Prostate gland (tissue), 2 donors: ENCODE results near the gene PKLR. TPM values are rescaled to one million over a fixed set of nuclear protein-coding genes. Genes with fewer than 3 reads are reported as not detected.

Experiments
- DNase-seq: peaks from one replicate; pipeline ENCODE4 v3.0.0-alpha.2; 2019; ENCODE audit warnings: low spot score
- H3K27ac ChIP-seq, 2 donors: fragments of 200-600 bp; sonication (generic); 2 replicates each; pipeline ENCODE4 v1.5.1; 2017 to 2019
- H3K27me3 ChIP-seq: fragments of 200-600 bp; sonication (generic); replicated peaks from 2 replicates; pipeline ENCODE4 v1.5.1; 2019; ENCODE audit not compliant: insufficient read depth
- H3K36me3 ChIP-seq, 2 donors: fragments of 200-600 bp; sonication (generic); 1 replicate in 1 of 2; 2 replicates in 1 of 2; pipeline versions ENCODE4 v1.5.1 to v1.8.1; 2017 to 2019
- H3K4me1 ChIP-seq: fragments of 200-600 bp; sonication (generic); replicated peaks from 2 replicates; pipeline ENCODE4 v1.5.1; 2019
- H3K4me3 ChIP-seq, 2 donors: fragments of 200-600 bp; sonication (generic); 2 replicates each; pipeline ENCODE4 v1.5.1; 2017 to 2019
- H3K9me3 ChIP-seq: fragments of 200-600 bp; sonication (generic); 2 replicates; pipeline ENCODE4 v1.5.1; 2017
- POLR2A ChIP-seq: fragments of 450-650 bp; IDR thresholded peaks from one replicate; pipeline ENCODE4 v1.6.1; 2016; ENCODE audit warnings: antibody characterized with exemption, mild to moderate bottlenecking
- POLR2AphosphoS5 ChIP-seq: sonication (generic); formaldehyde crosslinking; IDR thresholded peaks from one replicate; pipeline ENCODE4 v1.6.1; 2017; ENCODE audit warnings: antibody characterized with exemption
- WGBS: methylation state at CpG from one replicate; pipeline ENCODE4 v1.1.5; 2018; 5-methylcytosine and 5-hydroxymethylcytosine counted together
- intact Hi-C: fragments of 100-400 bp; cut with DNase I; formaldehyde crosslinking; loops from one replicate; pipeline ENCODE4 v1.14.2; 2022
- total RNA-seq, 2 donors: library from RNA; depleted of rRNA; stranded (reverse); fragments of >200 nt; gene quantifications; one replicate each; pipeline ENCODE4 v1.1.0, GENCODE V29; 2016
- TF ChIP-seq, protein P1 (sequence below), 4 experiments: fragments of 200-600 bp in 2 of 4; fragments of 450-650 bp in 2 of 4; sonication (generic) in 2 of 4; IDR thresholded peaks; 1 replicate in 3 of 4; 2 replicates in 1 of 4; pipeline ENCODE4 v1.5.1; 2016 to 2019; ENCODE audit warnings: antibody characterized with exemption in 4 of 4, mild to moderate bottlenecking in 2 of 4, moderate library complexity in 2 of 4

PKLR gene
- total RNA-seq, 2 donors from 2014 or later, result not detected

DNA sequence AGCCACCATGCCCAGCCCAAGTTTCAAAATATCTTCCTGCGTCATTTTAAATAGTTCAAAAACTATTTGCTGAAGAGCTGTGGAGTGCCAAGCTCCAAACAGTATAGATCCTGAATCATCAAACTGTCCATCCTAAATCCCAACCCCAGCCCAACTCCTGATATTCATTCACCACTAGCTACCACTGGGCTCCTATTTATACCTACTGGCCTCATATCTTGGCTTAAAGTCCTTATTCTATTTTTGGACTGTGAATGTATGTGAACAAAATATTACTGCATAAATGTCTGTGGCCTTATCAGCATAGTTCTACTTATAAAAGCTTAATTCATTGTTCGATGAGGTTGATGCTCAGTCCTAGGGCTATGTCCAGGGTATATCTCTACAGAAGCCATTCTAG lies 33.9 kb downstream of the PKLR start:
- H3K27me3 ChIP-seq, result no peaks in the 10 kb centered on the region
- H3K36me3 ChIP-seq, result peaks cover 13 to 43% of the 10 kb centered on the region in 2 donors
- DNase-seq, result no peak
- H3K4me3 ChIP-seq, result no peak overlapping the region
- no peaks in the 10 kb centered on the region for H3K4me1 ChIP-seq
- intact Hi-C loops, result no loop called here
- no peaks in the 10 kb centered on the region for H3K9me3 ChIP-seq
- H3K27ac ChIP-seq, result no peak overlapping the region
- WGBS, result 93% methylated on average over 2 of the region's 2 CpGs
- TF ChIP-seq POLR2AphosphoS5, result no peak

GRCh38 chr1:155266553-155266952 lies 34.7 kb downstream of the PKLR start:
- no peaks in the 10 kb centered on the region for H3K27me3 ChIP-seq
- TF ChIP-seq, protein P1, sequence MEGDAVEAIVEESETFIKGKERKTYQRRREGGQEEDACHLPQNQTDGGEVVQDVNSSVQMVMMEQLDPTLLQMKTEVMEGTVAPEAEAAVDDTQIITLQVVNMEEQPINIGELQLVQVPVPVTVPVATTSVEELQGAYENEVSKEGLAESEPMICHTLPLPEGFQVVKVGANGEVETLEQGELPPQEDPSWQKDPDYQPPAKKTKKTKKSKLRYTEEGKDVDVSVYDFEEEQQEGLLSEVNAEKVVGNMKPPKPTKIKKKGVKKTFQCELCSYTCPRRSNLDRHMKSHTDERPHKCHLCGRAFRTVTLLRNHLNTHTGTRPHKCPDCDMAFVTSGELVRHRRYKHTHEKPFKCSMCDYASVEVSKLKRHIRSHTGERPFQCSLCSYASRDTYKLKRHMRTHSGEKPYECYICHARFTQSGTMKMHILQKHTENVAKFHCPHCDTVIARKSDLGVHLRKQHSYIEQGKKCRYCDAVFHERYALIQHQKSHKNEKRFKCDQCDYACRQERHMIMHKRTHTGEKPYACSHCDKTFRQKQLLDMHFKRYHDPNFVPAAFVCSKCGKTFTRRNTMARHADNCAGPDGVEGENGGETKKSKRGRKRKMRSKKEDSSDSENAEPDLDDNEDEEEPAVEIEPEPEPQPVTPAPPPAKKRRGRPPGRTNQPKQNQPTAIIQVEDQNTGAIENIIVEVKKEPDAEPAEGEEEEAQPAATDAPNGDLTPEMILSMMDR (IDR thresholded peaks at IDR 0.05), result no peak
- TF ChIP-seq POLR2AphosphoS5 (no peak), POLR2A (no peak)

DNA sequence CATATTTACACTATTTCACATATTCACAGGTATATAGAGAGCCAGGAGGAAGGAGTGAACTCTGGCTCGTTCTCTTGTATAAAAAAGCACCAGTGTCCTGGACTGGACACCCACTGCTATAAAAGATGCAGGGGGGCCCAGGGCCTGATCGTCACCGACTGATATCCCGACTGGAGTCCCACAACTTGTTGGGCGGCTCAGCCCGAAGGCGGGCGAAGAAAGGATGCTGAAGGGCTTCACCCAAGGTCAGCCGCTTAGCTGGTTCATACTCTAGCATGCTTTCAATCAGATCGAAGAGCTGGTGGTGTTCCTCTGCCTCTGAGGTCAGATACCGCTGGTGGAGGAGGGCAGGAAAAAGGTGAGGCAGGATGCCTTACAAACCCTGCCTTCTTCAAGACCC lies 38.2 kb downstream of the PKLR start:
- 80% methylated on average over 11 of the region's 11 CpGs for WGBS
- intact Hi-C loops, result no loop called here
- TF ChIP-seq POLR2A (no peak), POLR2AphosphoS5 (no peak)
- TF ChIP-seq, protein P1 (IDR thresholded peaks at IDR 0.05), result no peak

More at GRCh38 chr1:155266553-155266952, 34.7 kb downstream of the PKLR start:
- WGBS, result 87% methylated on average over 6 of the region's 6 CpGs
- no peak overlapping the region for H3K4me3 ChIP-seq
- intact Hi-C loops, result no loop called here
- H3K27ac ChIP-seq, result no peak overlapping the region
- H3K4me1 ChIP-seq, result no peaks in the 10 kb centered on the region
- peaks cover 13 to 43% of the 10 kb centered on the region in 2 donors for H3K36me3 ChIP-seq
- H3K9me3 ChIP-seq, result no peaks in the 10 kb centered on the region
- DNase-seq, result no peak

DNA sequence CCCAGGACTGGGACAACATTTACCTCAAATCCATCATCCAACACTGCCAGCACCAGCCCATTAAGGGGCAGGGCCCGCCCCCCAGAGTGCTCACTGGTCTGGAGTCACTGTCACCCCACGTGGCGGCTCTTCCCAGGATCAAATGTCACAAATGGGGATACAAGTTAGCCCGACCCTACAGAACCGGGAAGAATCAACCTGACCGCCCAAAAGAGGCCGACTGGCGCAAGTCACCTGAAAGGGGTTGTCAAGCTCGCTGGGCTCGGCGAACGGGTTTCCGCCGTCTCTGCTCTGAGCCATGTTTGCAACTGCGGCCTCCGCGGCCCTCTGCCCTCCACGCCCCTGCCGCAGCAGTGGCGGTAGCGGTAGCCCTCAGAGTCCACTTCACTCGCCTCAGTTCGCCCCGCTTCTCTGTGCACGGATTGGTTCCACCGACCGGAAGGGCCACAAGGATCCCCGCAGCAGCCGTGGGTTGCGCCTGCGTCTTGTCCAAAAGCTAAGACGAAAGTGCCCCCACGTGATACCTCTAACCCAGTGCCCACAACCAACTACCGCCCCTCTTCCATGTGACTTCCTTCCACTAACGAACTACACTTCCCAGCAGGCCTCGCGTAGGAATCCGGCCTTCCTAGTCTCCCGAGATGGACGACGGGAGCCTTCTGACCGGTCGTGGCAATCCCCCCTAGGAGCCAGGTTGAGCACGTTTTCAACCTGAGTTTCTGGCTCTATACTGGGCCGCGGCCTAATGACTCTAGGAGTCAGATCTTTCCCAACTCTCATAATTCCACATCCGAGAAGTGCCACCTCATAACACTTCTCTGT lies 39.2 kb downstream of the PKLR start, which contains the start of gene SCAMP3:
Gene SCAMP3, minus strand, starts transcription at position 509 of the 822 bp plus-strand sequence. Its CDS starts 209 bp downstream, at position 300.
- no peaks in the 10 kb centered on the region for H3K4me1 ChIP-seq
- peak; percentile 58 for TF ChIP-seq POLR2A
- peak; percentile 99 for TF ChIP-seq POLR2AphosphoS5
- TF ChIP-seq, protein P1 (IDR thresholded peaks at IDR 0.05), result no peak
- peaks cover 0 to 16% of the 10 kb centered on the region in 2 donors for H3K36me3 ChIP-seq
- H3K27ac ChIP-seq, result peak within 1 kb of the TSS; percentile 72 to 79
- H3K4me3 ChIP-seq, result peak within 1 kb of the TSS; percentile 65 to 68
- under 1% methylated on average over 47 of the region's 47 CpGs for WGBS
- intact Hi-C loops, result no loop called here
- DNase-seq, result peak; percentile 98
- H3K27me3 ChIP-seq, result no peaks in the 10 kb centered on the region
- H3K9me3 ChIP-seq, result no peaks in the 10 kb centered on the region

More for the DNA sequence above, 38.2 kb downstream of the PKLR start:
- DNase-seq, result no peak
- Histone ChIP-seq H3K4me1 (no peaks in the 10 kb centered on the region), H3K36me3 (peaks cover 0 to 26% of the 10 kb centered on the region in 2 donors), H3K27me3 (no peaks in the 10 kb centered on the region), H3K27ac (peak overlapping the region in 1 of 2 donors; percentile 79), H3K4me3 (no peak overlapping the region), H3K9me3 (no peaks in the 10 kb centered on the region)

GRCh38 chr1:155261493-155261851 lies 39.8 kb downstream of the PKLR start:
- no peak for DNase-seq
- intact Hi-C loops, result no loop called here
- Histone ChIP-seq H3K27me3 (no peaks in the 10 kb centered on the region), H3K4me3 (peak overlapping the region; percentile 65 to 68), H3K4me1 (no peaks in the 10 kb centered on the region), H3K27ac (peak overlapping the region; percentile 72 to 79), H3K36me3 (peaks cover 0 to 13% of the 10 kb centered on the region in 2 donors), H3K9me3 (no peaks in the 10 kb centered on the region)
- WGBS, result under 1% methylated on average over 9 of the region's 9 CpGs
- TF ChIP-seq, protein P1 (IDR thresholded peaks at IDR 0.05), result no peak
- TF ChIP-seq POLR2A, result no peak
- no peak for TF ChIP-seq POLR2AphosphoS5
